Parathyroid adenoma (tissue), 2 donors: Measurements from ENCODE around the gene KRT16.
"Not testable (repeated sequence)": the region's sequence is repeated elsewhere in the genome, so short reads cannot be mapped to it uniquely, and the experiment has no call there.

Experiments
- H2AFZ ChIP-seq: fragments of 300-600 bp; sonication (generic); one replicate; pipeline ENCODE4 v1.7.0; 2017; ENCODE audit warnings: antibody characterized with exemption, mild to moderate bottlenecking
- H3K27ac ChIP-seq: fragments of 300-600 bp; sonication (generic); one replicate; pipeline ENCODE4 v1.7.0; 2017
- H3K27me3 ChIP-seq: fragments of 300-600 bp; sonication (generic); one replicate; pipeline ENCODE4 v1.7.0; 2017; ENCODE audit warnings: low read length; ENCODE audit not compliant: control insufficient read depth, insufficient read depth
- H3K36me3 ChIP-seq: fragments of 300-600 bp; sonication (generic); one replicate; pipeline ENCODE4 v1.7.0; 2017; ENCODE audit warnings: low read length; ENCODE audit not compliant: control insufficient read depth, insufficient read depth
- H3K4me1 ChIP-seq: fragments of 300-600 bp; sonication (generic); one replicate; pipeline ENCODE4 v1.7.0; 2017; ENCODE audit warnings: control low read depth
- H3K4me2 ChIP-seq: fragments of 300-600 bp; sonication (generic); one replicate; pipeline ENCODE4 v1.7.0; 2017; ENCODE audit warnings: low read length
- H3K4me3 ChIP-seq: fragments of 300-600 bp; sonication (generic); one replicate; pipeline ENCODE4 v1.7.0; 2017; ENCODE audit warnings: low read depth, low read length
- H3K79me2 ChIP-seq: fragments of 300-600 bp; sonication (generic); one replicate; pipeline ENCODE4 v1.7.0; 2017; ENCODE audit warnings: control low read depth
- H3K9ac ChIP-seq: fragments of 300-600 bp; sonication (generic); one replicate; pipeline ENCODE4 v1.7.0; 2017; ENCODE audit warnings: mild to moderate bottlenecking
- H3K9me3 ChIP-seq: fragments of 300-600 bp; sonication (generic); one replicate; pipeline ENCODE4 v1.7.0; 2017; ENCODE audit warnings: low read length; ENCODE audit not compliant: control insufficient read depth
- CTCF ChIP-seq: fragments of 300-600 bp; sonication (generic); IDR thresholded peaks from one replicate; pipeline ENCODE4 v1.7.0; 2017; ENCODE audit warnings: antibody characterized with exemption, mild to moderate bottlenecking
- donor health status: primary hyperparathyroidism.

Gene KRT16

DNA sequence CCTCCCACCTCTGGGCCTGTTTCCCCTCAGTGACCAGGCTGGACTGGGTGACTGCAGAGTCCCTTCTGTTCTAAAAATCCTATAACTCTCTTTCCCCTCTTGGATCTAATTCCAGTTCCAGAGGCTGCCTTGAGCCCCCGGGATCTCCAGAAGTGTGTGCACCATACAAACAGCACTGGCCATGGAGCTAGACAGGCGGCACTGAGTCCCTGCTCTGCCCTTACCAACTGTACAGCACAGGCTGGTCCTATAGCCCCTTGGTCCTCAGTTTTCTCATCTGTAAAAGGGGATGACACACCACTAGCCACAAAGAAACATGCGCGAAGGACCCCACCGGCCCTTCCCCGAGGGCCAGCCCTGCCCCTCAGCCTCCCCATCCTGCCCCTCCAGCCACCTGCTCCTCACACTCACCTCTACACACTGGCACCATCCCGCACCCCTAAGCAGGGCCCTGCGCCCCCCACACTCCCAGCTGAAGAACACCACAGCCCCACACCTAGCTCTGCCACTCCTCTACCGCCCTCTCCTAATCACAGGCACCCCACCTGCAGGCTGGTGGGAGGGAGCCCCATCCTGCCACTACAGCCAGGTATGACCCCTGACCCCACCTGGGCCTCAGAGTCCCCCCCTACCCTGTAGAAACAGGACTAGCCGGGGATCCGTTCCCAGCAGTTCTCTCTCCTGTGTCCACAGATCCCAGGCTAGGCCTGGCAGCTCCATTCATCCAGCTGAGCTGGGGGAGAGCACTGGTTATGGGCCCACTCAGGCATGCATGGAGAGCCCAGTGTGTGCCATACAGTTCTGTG lies 913 bp upstream of the KRT16 start:
- Histone ChIP-seq H3K27me3 (no peaks in the 10 kb centered on the region), H3K4me3 (no peak overlapping the region), H2AFZ (no peak overlapping the region), H3K9ac (no peak overlapping the region), H3K27ac (no peak overlapping the region), H3K79me2 (no peaks in the 10 kb centered on the region), H3K36me3 (no peaks in the 10 kb centered on the region), H3K9me3 (no peaks in the 10 kb centered on the region), H3K4me1 (no peaks in the 10 kb centered on the region), H3K4me2 (no peak overlapping the region)
- TF ChIP-seq CTCF = no peak

GRCh38 chr17:41610965-41611640 lies 1.5 kb downstream of the KRT16 start:
- no peaks in the 10 kb centered on the region for H3K9me3 ChIP-seq
- no peaks in the 10 kb centered on the region for H3K27me3 ChIP-seq
- no peak overlapping the region for H3K9ac ChIP-seq
- no peaks in the 10 kb centered on the region for H3K36me3 ChIP-seq
- H3K4me3 ChIP-seq = no peak overlapping the region
- no peak overlapping the region for H3K27ac ChIP-seq
- H2AFZ ChIP-seq = no peak overlapping the region
- H3K79me2 ChIP-seq = no peaks in the 10 kb centered on the region
- TF ChIP-seq CTCF = no peak
- H3K4me1 ChIP-seq = no peaks in the 10 kb centered on the region
- H3K4me2 ChIP-seq = no peak overlapping the region

- H3K4me1 ChIP-seq, H2AFZ ChIP-seq, H3K27ac ChIP-seq, H3K4me2 ChIP-seq, H3K36me3 ChIP-seq, H3K27me3 ChIP-seq, H3K79me2 ChIP-seq, H3K9ac ChIP-seq, H3K4me3 ChIP-seq, H3K9me3 ChIP-seq: not testable (repeated sequence)
Observed at GRCh38 chr17:41610061-41610517, 2.5 kb downstream of the KRT16 start.

GRCh38 chr17:41606930-41607329 lies 5.6 kb downstream of the KRT16 start:
- not testable (repeated sequence) for H3K4me2 ChIP-seq, H3K9me3 ChIP-seq, H2AFZ ChIP-seq, H3K36me3 ChIP-seq, H3K27ac ChIP-seq, H3K27me3 ChIP-seq, H3K9ac ChIP-seq, H3K79me2 ChIP-seq, H3K4me1 ChIP-seq, H3K4me3 ChIP-seq

DNA sequence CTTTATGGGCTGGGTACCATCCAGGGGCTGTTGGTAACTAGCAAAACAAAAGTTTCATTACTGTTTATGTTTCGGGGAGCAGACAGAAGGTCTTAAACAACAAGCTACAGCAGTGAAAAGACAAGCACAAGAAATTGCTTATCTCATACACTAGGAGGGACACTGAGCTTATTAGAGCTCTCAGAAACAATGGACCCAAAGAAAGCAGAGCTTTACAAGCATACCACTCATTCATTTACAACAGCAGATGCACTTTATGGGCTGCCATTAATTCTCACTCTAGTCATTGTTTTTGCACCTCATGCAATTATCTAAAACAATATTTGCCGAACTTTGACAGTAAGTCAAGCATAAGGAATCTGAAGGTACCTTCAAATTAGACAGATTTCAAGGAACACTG lies 10.0 kb downstream of the KRT16 start:
- Histone ChIP-seq H2AFZ (no peak overlapping the region), H3K9me3 (no peaks in the 10 kb centered on the region), H3K4me3 (no peak overlapping the region), H3K4me2 (no peak overlapping the region), H3K4me1 (no peaks in the 10 kb centered on the region), H3K27ac (no peak overlapping the region), H3K9ac (no peak overlapping the region), H3K36me3 (no peaks in the 10 kb centered on the region), H3K27me3 (no peaks in the 10 kb centered on the region), H3K79me2 (no peaks in the 10 kb centered on the region)
- TF ChIP-seq CTCF = no peak
